GM10248 (cell line): ENCODE data around the gene NKD2.

Source experiments
- CTCF ChIA-PET: fragments of 300-600 bp; sonication (Branson Sonifier 250); formaldehyde crosslinking; extraction: SDS; loops from one replicate; lab custom pipeline; 2021; ENCODE audit warnings: antibody characterized with exemption; lab: Yijun Ruan, JAX
- POLR2A ChIA-PET: fragments of 350-650 bp; sonication (Branson Sonifier 250); formaldehyde crosslinking; extraction: SDS; loops from one replicate; lab custom pipeline; 2020; ENCODE audit warnings: antibody characterized with exemption; lab: Yijun Ruan, JAX
- DNase-seq: peaks from one replicate; pipeline ENCODE4 v3.0.0; 2012; ENCODE audit errors: extremely low spot score
- TF ChIP-seq, protein P1 (sequence below): IDR thresholded peaks from 2 replicates; pipeline ENCODE4 v1.5.1; 2012; ENCODE audit warnings: mild to moderate bottlenecking, low read depth; ENCODE audit errors: extremely low read depth, missing control alignments, control extremely low read depth

Gene NKD2

DNA sequence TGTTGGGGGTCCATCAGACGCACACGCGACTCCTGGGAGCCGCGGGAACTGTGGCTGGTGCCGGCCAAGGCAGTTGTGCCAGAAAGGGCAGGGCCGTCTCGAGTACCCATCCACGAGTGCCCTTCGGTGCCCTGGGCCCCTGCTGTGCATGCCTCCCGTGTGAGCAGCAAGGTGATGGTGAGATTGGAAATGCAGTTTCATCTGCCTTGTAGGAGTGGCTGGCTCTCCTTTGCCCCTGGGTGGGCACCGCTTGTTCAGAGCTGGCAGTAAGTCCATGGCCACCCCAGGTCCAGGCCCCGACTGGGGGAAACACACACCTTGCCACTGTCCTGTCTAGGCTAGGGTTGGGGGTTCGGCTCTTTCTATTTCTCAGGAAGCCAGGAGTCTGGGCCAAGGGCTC, 5.7 kb downstream of the NKD2 start:
- TF ChIP-seq, protein P1, sequence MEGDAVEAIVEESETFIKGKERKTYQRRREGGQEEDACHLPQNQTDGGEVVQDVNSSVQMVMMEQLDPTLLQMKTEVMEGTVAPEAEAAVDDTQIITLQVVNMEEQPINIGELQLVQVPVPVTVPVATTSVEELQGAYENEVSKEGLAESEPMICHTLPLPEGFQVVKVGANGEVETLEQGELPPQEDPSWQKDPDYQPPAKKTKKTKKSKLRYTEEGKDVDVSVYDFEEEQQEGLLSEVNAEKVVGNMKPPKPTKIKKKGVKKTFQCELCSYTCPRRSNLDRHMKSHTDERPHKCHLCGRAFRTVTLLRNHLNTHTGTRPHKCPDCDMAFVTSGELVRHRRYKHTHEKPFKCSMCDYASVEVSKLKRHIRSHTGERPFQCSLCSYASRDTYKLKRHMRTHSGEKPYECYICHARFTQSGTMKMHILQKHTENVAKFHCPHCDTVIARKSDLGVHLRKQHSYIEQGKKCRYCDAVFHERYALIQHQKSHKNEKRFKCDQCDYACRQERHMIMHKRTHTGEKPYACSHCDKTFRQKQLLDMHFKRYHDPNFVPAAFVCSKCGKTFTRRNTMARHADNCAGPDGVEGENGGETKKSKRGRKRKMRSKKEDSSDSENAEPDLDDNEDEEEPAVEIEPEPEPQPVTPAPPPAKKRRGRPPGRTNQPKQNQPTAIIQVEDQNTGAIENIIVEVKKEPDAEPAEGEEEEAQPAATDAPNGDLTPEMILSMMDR: no peak
- CTCF ChIA-PET: no interaction called here
- POLR2A ChIA-PET: no interaction called here

DNA sequence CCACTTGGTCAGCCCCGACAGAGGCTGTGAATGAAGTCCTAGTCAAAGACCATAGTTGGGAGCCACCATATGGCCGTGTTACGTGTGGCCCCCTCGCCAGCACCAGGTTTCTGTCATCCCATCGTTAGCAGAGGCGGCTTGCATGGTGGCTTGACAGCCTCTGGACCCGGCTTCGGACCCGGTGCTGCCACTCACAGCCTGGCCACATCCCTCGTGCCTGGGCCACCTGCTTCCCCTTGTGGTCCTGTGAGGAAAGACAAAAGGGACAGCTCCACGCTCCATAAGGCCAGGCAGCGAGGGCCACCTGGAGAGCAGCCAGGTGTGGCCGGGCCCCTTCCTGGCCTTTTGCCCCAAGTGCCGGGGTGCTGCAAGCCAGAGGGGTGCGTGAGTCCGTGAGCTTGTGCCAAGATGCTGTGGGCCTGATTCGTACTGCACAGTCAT, 6.2 kb downstream of the NKD2 start:
- DNase-seq: no peak
- ChIA-PET CTCF (no interaction called here), POLR2A (no interaction called here)
- TF ChIP-seq, protein P1: no peak

More for the DNA sequence above, 5.7 kb downstream of the NKD2 start:
- DNase-seq: no peak

DNA sequence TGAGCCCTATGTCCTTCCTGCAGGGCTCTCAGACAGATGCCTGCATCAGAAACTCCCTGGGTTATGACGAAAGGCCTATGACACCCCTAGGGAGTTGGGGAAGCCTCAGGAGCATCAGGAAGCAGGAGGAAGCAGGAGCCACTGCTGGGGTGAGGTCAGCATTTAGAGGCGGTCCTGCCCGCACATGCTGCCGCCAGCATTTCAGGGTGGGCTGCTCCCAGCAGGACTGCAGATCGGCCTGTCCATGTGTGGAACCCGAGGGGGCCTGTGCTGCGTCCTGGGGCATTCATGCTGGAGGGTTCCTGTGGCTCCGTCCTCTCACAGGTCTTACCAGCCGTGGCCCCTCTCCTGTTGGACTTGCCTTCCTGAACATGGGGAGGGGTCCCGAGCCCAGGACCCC, 6.9 kb downstream of the NKD2 start:
- POLR2A ChIA-PET: no interaction called here
- CTCF ChIA-PET: no interaction called here
- DNase-seq: no peak
- TF ChIP-seq, protein P1: no peak

DNA sequence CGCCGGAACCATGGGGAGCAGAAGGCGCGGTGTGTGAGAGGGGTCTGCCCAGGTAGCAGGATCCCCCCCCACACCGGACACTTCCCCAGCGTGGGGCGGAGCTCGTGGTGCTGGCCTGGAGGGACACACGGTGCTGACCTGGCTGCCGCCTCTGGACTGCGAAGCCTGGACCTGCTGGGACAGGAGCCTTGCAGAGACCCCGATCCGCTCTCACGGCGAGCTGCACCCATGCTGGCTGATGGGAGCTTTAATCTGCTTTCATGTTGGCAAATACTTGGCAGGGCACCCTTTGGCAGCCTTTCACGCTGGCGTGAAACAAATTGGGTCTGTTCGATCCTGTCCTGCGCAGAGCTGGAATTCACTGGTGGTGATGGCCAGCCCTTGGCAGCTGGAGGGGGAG, 7.4 kb downstream of the NKD2 start:
- TF ChIP-seq, protein P1: no peak
- ChIA-PET POLR2A (no interaction called here), CTCF (no interaction called here)
- no peak for DNase-seq

DNA sequence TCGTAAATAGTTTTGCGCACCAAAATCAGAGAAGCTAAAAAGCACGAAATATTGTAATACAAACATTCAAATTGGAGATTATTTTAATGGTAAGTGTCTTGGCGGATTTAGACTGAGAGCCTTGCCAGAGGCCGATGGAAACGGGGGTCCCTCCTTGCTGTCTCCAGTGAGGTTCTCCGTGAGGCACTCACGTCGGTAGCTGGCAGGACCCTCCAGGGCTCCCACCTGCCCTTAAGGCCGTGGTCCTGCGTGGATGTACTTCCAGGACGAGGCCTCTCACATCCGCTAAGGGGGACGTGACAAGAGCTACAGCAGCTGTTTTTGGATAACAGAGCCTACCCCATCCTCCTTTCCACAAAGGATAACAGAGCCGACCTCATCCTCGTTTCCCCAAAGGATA, 7.9 kb downstream of the NKD2 start:
- TF ChIP-seq, protein P1: no peak
- CTCF ChIA-PET: no interaction called here
- DNase-seq: no peak
- POLR2A ChIA-PET: no interaction called here

DNA sequence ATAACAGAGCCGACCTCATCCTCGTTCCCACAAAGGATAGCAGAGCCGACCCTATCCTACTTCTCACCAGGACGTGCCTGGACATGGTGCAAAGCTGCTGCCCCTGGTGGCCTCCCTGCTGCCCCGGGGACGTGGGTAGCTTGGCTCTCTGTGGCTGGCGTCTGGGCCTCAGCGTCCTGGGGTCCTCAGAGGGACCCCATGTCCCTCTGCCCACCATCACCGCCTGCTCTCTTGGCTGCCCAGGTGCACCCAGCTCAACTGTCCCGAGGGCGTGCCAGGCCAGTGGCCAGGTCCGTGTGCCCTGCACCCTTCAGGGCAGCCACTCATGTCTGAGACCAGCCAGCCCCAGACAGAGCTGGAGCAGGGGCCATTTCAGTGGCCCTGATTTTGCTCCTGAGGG, 8.5 kb downstream of the NKD2 start:
- POLR2A ChIA-PET: no interaction called here
- TF ChIP-seq, protein P1: no peak
- DNase-seq: no peak
- CTCF ChIA-PET: no interaction called here

DNA sequence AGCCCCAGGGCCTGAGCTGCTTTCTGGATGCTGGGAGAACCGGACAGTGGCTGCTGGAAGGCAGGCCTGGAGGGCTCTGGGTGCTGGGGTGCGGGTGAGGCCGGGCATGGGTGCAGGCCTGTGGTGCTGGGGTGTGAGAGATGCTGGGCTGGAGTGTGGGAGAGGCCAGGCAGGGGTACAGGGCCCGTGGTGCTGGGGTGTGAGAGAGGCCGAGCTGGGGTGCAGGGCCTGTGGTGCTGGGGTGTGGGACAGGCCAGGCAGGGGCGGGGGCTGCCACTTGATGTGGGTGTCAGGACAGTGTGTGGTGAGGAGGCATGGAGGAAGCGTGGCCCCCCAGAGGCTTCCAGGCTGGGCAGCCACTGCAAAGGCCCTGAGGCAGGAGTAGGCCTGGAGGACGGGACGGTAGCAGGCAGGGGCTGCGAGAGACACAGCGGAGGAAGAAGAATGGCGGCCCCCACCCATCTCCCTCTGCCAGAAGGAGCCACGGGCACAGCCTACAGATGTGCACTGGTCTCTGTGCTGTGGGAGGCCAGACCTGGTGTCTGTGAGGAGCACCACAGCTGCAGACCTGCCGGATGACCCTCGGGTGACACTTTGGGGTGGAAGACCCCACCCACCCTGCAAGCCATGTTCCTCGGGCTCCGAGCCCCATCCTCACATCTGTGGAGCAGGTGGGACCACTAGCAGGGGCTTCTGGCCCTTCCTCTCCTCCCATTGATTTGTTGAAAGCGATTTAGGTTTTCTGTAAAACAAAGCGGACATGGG, 9.3 kb downstream of the NKD2 start:
- TF ChIP-seq, protein P1: no peak
- no peak for DNase-seq
- CTCF ChIA-PET: interaction anchor here (2.5 kb wide), 1 partner anchor 13 kb away, joined by 10 read pairs; no protein-coding TSS in a partner anchor
- POLR2A ChIA-PET: no interaction called here
